A673 (cell line): ENCODE measurements around the gene LRRN2.

ENCODE experiments used
- EZH2 ChIP-seq: fragments of 200-600 bp; sonication (generic); IDR thresholded peaks from 2 replicates; pipeline ENCODE4 v1.6.1; 2017; ENCODE audit warnings: borderline replicate concordance, low read depth, mild to moderate bottlenecking, mixed read lengths, antibody characterized with exemption, low read length; ENCODE audit not compliant: poor library complexity, severe bottlenecking
- TF ChIP-seq, protein P1 (sequence below): fragments of 300-800, 200-600 bp; sonication (generic); conservative IDR thresholded peaks from 2 replicates; pipeline ENCODE4 v1.5.1; 2017; ENCODE audit warnings: low read depth, mild to moderate bottlenecking, antibody characterized with exemption, low read length, moderate library complexity, mixed read lengths

DNA sequence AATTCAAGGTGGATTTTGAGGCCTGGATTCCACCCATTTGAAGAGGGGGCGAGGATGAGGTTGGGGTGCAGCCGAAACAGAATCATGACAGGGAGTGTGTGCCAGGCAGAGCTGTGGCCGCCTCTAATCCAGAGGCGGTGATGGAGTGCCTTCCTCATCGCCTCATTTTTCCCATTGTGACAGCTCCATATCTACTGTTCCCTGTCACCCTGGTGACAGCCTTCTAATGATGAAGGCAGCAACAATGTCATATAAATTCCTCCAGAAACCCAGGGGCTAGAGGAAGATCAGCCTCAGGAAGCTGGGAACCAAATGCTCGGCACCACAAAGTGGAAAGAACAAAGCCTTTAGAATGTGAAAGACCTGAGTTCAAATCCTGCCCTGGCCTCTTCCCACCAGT is 42.0 kb downstream of the LRRN2 start:
- TF ChIP-seq, protein P1, sequence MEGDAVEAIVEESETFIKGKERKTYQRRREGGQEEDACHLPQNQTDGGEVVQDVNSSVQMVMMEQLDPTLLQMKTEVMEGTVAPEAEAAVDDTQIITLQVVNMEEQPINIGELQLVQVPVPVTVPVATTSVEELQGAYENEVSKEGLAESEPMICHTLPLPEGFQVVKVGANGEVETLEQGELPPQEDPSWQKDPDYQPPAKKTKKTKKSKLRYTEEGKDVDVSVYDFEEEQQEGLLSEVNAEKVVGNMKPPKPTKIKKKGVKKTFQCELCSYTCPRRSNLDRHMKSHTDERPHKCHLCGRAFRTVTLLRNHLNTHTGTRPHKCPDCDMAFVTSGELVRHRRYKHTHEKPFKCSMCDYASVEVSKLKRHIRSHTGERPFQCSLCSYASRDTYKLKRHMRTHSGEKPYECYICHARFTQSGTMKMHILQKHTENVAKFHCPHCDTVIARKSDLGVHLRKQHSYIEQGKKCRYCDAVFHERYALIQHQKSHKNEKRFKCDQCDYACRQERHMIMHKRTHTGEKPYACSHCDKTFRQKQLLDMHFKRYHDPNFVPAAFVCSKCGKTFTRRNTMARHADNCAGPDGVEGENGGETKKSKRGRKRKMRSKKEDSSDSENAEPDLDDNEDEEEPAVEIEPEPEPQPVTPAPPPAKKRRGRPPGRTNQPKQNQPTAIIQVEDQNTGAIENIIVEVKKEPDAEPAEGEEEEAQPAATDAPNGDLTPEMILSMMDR = no peak
- TF ChIP-seq EZH2 = no peak
